ENCODE measurements around the gene ZNF891.

Gene ZNF891

DNA sequence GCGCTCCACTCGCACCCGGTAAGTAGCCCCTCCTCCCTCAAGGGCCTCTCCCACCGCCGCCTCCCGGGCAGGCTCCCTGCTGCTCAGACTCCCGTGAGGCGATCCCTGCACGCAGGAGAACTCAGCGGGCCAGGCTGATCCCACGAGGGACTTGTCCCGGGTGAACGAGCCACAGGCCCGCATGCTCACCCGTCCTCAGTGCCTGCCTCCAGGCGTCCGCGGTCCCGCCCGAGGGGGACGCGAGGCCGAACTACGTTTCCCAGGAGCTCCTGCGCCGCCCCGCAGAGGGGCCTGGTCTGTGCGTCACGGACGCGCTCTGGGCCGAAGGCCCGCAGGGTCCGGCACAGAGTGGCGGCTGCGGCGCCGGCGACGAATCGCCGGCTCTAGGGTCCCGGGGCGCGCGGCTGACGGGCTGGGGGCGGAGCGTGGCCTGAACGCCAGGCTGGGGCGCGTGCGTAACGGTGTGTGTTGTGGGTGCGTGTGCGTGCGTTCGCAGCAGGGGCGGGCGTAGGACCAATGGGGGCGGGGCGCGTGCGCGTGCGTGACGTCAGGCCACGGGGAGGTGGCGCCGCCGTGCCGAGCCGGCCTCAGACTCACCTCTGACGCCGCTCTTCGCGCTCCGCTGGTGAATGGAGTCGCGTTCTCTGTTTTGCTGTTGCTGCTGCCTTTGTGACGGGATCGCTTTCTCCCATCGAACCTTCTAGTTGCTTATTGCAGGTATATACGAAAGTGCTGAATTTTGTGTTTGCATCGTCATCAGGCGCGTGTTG is at the start of gene ZNF891, which contains the start of gene ZNF10:
Gene ZNF891, minus strand, starts transcription at position 237 of the 770 bp plus-strand sequence. CDS start 8,356 bp downstream, outside the sequence.
Gene ZNF10, plus strand, starts transcription at position 590 of the 770 bp plus-strand sequence. CDS start 13,866 bp downstream, outside the sequence.
- POLR2A ChIA-PET = interaction anchor here (0.7 to 1.5 kb wide), 6 partner anchors 12 to 301 kb away, joined by 3 to 12 read pairs (median 5); partner anchors contain the start of genes CHFR, GOLGA3, ZNF26 and ZNF268
- peaks cover 11% of the 10 kb centered on the region for H3K9me3 ChIP-seq (ENCODE audit: control insufficient read depth, insufficient read depth, low read depth, low read length)
- CTCF ChIA-PET = no interaction called here
- peaks cover 24 to 39% of the 10 kb centered on the region in 2 experiments for H3K36me3 ChIP-seq (ENCODE audit: control insufficient read depth in 2 of 2, insufficient read depth in 1 of 2, low read length in 2 of 2)
- H3K4me1 ChIP-seq (ENCODE audit: control insufficient read depth, insufficient read depth, low read length) = no peaks in the 10 kb centered on the region
- peak within 1 kb of the TSS; percentile 95 for H3K27ac ChIP-seq (ENCODE audit: extremely low read depth, low read depth, low read length)
- peak within 1 kb of the TSS; percentile 65 for H3K4me3 ChIP-seq (ENCODE audit: low read depth, low read length)
- TF ChIP-seq ZNF571 (tag by site-specific recombination; IDR thresholded peaks at IDR 0.05) = no peak
- TF ChIP-seq ZNF121 (tag by site-specific recombination; IDR thresholded peaks at IDR 0.05) = peak; percentile 44; the same call in 1 of the 2 replicates
- TF ChIP-seq ZFP69B (tag by site-specific recombination; IDR thresholded peaks at IDR 0.05) = peak; percentile 67
- no peak for TF ChIP-seq GLI2 (tag by site-specific recombination; IDR thresholded peaks at IDR 0.05; ENCODE audit: borderline replicate concordance, low read depth)
- TF ChIP-seq ZNF843 (tag by site-specific recombination; IDR thresholded peaks at IDR 0.05) = no peak
- 0 out of 2 replicates have a peak, but pooled peaks have one; percentile 27 for TF ChIP-seq ZNF350 (tag by site-specific recombination; IDR thresholded peaks at IDR 0.05)
- TF ChIP-seq ZNF830 (tag by site-specific recombination; IDR thresholded peaks at IDR 0.05; ENCODE audit: low read depth) = no peak
- peak; percentile 83 for TF ChIP-seq ZIC2 (tag by site-specific recombination; IDR thresholded peaks at IDR 0.05)
- TF ChIP-seq, protein P1, sequence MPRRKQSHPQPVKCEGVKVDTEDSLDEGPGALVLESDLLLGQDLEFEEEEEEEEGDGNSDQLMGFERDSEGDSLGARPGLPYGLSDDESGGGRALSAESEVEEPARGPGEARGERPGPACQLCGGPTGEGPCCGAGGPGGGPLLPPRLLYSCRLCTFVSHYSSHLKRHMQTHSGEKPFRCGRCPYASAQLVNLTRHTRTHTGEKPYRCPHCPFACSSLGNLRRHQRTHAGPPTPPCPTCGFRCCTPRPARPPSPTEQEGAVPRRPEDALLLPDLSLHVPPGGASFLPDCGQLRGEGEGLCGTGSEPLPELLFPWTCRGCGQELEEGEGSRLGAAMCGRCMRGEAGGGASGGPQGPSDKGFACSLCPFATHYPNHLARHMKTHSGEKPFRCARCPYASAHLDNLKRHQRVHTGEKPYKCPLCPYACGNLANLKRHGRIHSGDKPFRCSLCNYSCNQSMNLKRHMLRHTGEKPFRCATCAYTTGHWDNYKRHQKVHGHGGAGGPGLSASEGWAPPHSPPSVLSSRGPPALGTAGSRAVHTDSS (tag by site-specific recombination; IDR thresholded peaks at IDR 0.05) = no peak
- TF ChIP-seq KLF8 (tag by site-specific recombination; IDR thresholded peaks at IDR 0.05) = peak; percentile 80; the same call in 1 of the 2 replicates
- TF ChIP-seq WT1 (tag by site-specific recombination; IDR thresholded peaks at IDR 0.05) = no peak
- TF ChIP-seq ZNF501 (tag by site-specific recombination; IDR thresholded peaks at IDR 0.05) = peak; percentile 35
- TF ChIP-seq ZNF426 (tag by site-specific recombination; IDR thresholded peaks at IDR 0.05) = no peak
- no peak for TF ChIP-seq ZNF138 (tag by site-specific recombination; IDR thresholded peaks at IDR 0.05; ENCODE audit: borderline replicate concordance)
- TF ChIP-seq ZNF404 (tag by site-specific recombination; IDR thresholded peaks at IDR 0.05) = no peak
- no peak for TF ChIP-seq OVOL3 (tag by site-specific recombination; IDR thresholded peaks at IDR 0.05)
- TF ChIP-seq, protein P2, sequence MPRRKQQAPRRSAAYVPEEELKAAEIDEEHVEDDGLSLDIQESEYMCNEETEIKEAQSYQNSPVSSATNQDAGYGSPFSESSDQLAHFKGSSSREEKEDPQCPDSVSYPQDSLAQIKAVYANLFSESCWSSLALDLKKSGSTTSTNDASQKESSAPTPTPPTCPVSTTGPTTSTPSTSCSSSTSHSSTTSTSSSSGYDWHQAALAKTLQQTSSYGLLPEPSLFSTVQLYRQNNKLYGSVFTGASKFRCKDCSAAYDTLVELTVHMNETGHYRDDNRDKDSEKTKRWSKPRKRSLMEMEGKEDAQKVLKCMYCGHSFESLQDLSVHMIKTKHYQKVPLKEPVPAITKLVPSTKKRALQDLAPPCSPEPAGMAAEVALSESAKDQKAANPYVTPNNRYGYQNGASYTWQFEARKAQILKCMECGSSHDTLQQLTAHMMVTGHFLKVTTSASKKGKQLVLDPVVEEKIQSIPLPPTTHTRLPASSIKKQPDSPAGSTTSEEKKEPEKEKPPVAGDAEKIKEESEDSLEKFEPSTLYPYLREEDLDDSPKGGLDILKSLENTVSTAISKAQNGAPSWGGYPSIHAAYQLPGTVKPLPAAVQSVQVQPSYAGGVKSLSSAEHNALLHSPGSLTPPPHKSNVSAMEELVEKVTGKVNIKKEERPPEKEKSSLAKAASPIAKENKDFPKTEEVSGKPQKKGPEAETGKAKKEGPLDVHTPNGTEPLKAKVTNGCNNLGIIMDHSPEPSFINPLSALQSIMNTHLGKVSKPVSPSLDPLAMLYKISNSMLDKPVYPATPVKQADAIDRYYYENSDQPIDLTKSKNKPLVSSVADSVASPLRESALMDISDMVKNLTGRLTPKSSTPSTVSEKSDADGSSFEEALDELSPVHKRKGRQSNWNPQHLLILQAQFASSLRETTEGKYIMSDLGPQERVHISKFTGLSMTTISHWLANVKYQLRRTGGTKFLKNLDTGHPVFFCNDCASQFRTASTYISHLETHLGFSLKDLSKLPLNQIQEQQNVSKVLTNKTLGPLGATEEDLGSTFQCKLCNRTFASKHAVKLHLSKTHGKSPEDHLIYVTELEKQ (tag by site-specific recombination; IDR thresholded peaks at IDR 0.05; ENCODE audit: borderline replicate concordance) = 0 out of 2 replicates have a peak, but pooled peaks have one; percentile 8
- TF ChIP-seq ZNF747 (tag by site-specific recombination; IDR thresholded peaks at IDR 0.05) = no peak
- TF ChIP-seq ZNF548 (tag by site-specific recombination; IDR thresholded peaks at IDR 0.05) = no peak
- no peak for TF ChIP-seq GLI4 (tag by site-specific recombination; IDR thresholded peaks at IDR 0.05)
- no peak for TF ChIP-seq REPIN1 (tag by site-specific recombination; IDR thresholded peaks at IDR 0.05; ENCODE audit: low read depth)
- peak; percentile 80; the same call in 1 of the 2 replicates for TF ChIP-seq ZNF423 (tag by site-specific recombination; IDR thresholded peaks at IDR 0.05)
- no peak for TF ChIP-seq ZNF114 (tag by site-specific recombination; IDR thresholded peaks at IDR 0.05)
- TF ChIP-seq ZSCAN23 (tag by site-specific recombination; IDR thresholded peaks at IDR 0.05) = no peak
- TF ChIP-seq ZNF175 (tag by site-specific recombination; IDR thresholded peaks at IDR 0.05) = no peak
- TF ChIP-seq, protein P3, sequence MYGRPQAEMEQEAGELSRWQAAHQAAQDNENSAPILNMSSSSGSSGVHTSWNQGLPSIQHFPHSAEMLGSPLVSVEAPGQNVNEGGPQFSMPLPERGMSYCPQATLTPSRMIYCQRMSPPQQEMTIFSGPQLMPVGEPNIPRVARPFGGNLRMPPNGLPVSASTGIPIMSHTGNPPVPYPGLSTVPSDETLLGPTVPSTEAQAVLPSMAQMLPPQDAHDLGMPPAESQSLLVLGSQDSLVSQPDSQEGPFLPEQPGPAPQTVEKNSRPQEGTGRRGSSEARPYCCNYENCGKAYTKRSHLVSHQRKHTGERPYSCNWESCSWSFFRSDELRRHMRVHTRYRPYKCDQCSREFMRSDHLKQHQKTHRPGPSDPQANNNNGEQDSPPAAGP (tag by site-specific recombination; IDR thresholded peaks at IDR 0.05) = peak; percentile 45; the same call in 1 of the 2 replicates
- no peak for TF ChIP-seq GFI1B (tag by site-specific recombination; IDR thresholded peaks at IDR 0.05)
- TF ChIP-seq, protein P4, sequence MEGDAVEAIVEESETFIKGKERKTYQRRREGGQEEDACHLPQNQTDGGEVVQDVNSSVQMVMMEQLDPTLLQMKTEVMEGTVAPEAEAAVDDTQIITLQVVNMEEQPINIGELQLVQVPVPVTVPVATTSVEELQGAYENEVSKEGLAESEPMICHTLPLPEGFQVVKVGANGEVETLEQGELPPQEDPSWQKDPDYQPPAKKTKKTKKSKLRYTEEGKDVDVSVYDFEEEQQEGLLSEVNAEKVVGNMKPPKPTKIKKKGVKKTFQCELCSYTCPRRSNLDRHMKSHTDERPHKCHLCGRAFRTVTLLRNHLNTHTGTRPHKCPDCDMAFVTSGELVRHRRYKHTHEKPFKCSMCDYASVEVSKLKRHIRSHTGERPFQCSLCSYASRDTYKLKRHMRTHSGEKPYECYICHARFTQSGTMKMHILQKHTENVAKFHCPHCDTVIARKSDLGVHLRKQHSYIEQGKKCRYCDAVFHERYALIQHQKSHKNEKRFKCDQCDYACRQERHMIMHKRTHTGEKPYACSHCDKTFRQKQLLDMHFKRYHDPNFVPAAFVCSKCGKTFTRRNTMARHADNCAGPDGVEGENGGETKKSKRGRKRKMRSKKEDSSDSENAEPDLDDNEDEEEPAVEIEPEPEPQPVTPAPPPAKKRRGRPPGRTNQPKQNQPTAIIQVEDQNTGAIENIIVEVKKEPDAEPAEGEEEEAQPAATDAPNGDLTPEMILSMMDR (tag by site-specific recombination; IDR thresholded peaks at IDR 0.05) = no peak
- peak; percentile 77 for TF ChIP-seq PRDM1 (tag by site-specific recombination; IDR thresholded peaks at IDR 0.05)
- no peak for TF ChIP-seq OSR2 (tag by site-specific recombination; IDR thresholded peaks at IDR 0.05)
- peak; percentile 58; the same call in 1 of the 2 replicates for TF ChIP-seq ZNF701 (tag by site-specific recombination; IDR thresholded peaks at IDR 0.05)
- TF ChIP-seq ZNF768 (tag by site-specific recombination; IDR thresholded peaks at IDR 0.05) = no peak; the same call in 1 of the 2 replicates

Measured in HEK293 (cell line).